Dermis microvascular lymphatic vessel endothelial cell (primary cell): Measurements from ENCODE around the gene RBBP8NL. TPM values are rescaled to one million over a fixed set of nuclear protein-coding genes. Genes with fewer than 3 reads are reported as not detected.
"Not testable (repeated sequence)": the region's sequence is repeated elsewhere in the genome, so short reads cannot be mapped to it uniquely, and the experiment has no call there.

Experiments used
- DNase-seq, 2 donors: peaks; one replicate each; pipeline versions ENCODE4 v3.0.0 to v3.0.0-alpha.2; 2010; ENCODE audit warnings: low read depth in 2 of 2
- total RNA-seq: library from RNA; depleted of rRNA; stranded (reverse); fragments of >200 nt; gene quantifications from 2 replicates; pipeline ENCODE4 v1.2.1, GENCODE V29; 2014

The RBBP8NL gene
- total RNA-seq, 1 donor from 2014 or later, result not detected

DNA sequence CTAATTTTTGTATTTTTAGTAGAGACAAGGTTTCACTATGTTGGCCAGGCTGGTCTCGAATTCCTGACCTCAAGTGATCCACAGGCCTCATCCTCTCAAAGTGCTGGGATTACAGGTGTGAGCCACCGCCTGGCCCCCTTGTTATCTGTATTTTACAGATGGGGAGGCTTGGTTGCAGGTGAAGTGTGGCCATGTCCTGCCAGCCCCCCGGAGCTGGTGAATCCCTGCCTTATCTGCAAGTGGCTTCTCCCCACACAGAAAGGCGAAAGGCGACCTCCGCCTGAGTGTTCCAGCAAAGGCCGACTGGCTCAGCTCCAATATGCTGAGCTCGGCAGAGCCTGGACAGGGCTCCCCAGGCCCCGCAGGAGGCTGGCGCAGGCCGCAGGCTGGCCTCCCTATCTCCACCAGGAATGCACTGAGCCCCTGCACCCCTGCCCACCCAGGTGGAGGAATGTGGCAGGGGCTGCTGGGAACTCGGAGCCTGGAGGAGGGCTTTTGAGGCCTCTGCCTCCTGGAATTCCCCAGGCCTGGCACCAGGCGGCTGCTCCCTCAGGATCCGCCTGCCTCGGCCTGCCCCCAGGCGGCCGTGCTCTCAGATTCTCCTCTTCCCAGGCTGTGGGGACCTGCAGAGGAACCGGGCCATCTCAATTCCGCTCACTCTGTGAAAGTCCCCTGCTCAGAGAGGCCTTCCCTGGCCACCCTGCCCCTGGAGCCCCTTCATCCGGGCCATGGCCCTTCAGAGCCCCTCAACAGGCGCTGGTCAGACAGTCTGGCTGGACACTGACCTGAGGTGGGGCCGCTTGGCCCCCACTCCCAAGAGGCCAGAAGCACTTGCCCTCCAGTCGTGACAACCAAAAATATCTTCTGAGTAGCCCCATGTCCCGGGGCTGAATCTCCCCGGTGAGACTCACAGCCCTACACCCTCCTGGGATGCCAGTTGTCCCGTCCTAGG is 51.0 kb downstream of the RBBP8NL start:
- DNase-seq, result peak in 1 of 2 donors; percentile 50

DNA sequence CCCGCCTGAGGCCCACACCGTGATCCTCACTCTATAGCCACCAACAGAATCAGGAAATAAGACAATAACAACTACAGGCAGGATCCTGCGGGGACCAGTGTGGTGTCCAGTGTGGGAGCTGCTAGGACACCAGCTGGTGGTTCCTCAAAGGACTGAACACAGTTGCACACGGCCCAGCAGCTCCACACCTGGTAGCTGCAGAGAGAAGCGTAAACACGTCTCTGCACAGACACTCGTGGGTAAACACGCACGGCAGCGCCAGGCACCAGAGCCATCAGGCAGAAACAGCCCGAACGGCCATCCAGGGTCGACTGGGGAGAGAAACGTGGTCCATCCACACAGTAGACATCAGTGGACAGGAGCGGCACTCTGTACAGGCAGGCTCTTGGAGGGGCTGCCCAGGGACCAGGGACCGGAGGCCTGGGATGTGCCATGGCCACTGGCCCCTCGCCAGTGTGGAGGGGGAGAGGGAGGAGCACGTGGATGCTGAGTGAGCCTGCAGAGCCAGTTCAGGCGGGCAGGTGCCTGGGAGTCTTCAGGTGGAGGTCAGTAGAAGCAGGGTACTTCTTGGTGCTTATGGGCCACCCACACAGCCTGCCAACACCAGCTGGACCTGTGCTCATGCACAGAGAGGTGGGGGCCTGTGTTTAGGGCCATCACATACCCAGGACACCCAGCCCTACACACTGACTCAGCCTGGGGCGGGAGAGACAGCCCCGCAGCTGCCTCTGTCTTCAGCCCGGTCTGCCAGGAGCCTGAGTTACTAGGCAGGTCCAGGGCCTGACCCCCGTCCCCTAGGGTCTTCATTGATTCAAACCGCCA is 52.8 kb downstream of the RBBP8NL start:
- no peak for DNase-seq

DNA sequence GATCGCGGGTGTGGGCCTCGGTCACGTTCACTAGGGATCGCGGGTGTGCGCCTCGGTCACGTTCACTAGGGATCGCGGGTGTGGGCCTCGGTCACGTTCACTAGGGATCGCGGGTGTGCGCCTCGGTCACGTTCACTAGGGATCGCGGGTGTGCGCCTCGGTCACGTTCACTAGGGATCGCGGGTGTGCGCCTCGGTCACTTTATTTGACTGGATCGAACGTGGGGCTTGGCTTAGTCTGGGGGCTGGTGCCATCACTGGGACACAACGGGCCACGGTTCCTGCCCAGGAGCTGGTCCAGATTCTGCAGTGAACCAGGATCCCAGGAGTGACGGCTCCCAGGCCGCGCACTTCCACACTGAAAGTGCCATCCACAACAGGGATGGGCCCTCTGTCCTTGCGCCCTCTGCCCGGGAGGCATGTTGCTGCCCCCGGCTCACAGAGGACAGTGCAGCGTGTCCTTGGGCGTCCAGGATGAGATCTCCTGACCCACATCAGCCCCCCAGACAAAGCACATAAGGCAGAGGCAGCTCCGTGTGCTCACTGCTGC is 53.6 kb downstream of the RBBP8NL start:
- DNase-seq, result not testable (repeated sequence)

- DNase-seq, result no peak
Measured at GRCh38 chr20:62372042-62372993, 55.0 kb downstream of the RBBP8NL start.

GRCh38 chr20:62371588-62372041 is 55.7 kb downstream of the RBBP8NL start:
- no peak for DNase-seq

DNA sequence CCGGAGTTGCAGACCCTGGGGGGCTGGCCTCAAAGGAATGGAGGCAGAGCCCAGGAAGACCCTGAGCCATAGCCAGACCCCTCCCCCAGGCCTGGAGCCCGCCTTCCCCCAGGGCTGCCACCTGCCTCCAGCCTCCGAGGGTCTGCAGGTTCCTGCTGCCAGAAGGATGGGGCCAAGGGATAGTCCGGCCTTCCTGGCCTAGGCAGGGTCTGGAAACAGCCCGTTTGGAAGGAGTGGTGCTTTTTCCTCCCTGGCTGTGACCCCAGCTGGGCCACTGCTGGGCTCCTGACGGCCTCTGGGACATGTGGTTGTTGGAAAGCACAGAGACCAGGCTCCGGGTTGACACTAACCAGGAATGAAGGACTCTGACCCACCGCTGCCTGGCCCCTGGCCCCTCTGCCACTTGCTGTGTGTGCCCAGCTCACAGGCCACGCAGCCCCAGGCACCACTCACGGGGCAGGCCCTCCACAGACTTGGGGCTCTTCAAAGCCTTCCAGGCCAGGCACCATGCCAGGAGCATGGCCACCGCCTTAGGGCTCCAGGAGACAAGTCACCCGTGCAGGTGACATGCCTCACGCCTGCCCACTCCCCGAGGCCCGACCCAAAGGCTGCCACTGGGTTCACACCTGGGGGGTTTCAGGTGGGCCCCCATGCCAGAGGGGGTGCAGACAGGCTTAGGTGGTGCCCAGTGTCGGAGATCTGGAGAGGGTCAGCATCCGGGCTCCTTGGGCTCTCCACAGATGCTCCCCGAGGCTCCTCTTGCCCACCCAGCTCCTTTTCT is 56.3 kb downstream of the RBBP8NL start:
- no peak for DNase-seq

DNA sequence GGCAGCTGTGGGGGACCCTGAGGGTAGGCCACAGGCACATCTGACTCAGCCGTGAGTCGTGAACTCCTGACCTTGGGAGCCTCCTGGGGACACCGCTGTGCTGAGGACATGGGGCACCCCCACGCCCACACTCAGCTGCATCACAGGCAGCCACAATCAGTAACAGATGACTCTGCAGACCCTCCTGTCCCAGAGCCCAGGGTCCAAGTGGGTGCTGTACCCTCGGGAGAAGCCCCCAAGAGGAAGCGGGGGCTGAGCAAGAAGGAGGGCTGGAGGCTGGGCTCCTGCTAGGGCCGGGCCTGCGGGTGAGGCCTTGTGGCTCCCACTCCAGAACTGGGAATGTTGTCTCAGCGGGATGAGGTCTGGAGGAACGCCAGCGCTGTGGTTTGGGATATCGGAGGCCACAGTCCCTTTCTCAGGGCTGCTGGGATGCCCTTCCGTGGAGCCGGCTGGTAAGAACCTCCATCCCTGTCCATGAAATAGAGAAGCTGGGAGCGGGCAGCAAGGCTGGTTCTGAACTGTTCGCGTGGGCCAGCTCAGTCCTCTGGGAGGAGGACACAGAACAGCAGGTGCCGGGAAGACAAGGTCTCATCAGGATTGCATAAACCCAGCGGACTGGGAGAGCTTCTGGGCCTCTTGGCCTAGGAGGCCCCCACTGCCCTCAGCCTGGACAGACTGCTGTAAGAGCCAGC is 57.1 kb downstream of the RBBP8NL start:
- no peak for DNase-seq

DNA sequence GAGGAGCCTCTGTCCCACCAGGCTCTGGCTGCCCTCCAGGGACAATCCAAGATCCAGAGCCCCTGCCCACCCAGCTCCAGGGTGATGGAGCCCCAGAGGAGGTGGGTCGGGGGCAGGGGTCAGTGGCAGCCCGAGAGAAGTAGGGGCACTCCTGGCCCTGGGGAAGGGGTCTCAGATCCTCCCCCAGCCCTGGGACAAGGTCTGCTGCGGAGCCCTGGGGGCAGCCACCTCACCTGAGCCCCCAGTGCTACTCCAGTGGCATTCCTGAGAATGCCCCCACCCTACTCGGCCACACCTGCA is 57.6 kb downstream of the RBBP8NL start:
- DNase-seq, result no peak

- peak in 1 of 2 donors; percentile 57 for DNase-seq
Measured at GRCh38 chr20:62368976-62369814, 58.1 kb downstream of the RBBP8NL start.

DNA sequence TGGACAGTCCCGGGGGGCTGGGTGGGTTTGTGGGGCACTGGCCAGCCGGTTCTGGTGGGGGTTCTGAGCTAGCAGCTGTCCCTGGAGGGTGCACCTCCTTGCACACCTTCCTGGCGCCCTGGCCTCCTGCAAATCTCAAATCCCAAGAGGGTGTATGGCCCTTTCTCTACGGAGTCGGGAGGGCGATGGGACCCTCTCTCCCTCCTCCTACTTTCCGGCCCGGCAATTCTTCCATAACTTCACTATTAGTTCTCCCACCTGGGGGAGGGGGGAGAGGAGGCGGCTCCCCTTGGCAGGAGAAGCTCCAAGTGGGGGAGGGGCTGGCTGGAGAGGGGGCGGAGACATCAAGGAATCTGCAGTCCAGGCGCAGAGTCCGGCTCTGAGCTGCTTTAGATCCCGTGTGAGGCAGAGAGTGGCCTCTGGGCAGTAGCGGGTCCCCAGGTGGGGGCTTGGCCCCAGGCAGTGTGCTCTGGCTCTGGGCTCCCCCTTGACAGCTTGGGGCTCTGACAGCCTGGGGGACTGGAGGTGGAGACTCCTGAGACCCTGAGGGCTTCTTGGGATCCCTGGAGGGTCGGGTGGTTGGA is 58.9 kb downstream of the RBBP8NL start:
- DNase-seq, result no peak

GRCh38 chr20:62367633-62368391 is 59.5 kb downstream of the RBBP8NL start:
- no peak for DNase-seq

- DNase-seq, result peak in 1 of 2 donors; percentile 46
Measured at GRCh38 chr20:62367136-62367632, 60.2 kb downstream of the RBBP8NL start, which contains the start of gene LAMA5. LAMA5 (minus strand) TSS chr20:62367312; CDS start chr20:62367245, 67 bp downstream.

- DNase-seq, result peak in 1 of 2 donors; percentile 52
Measured at GRCh38 chr20:62366370-62367135, 60.8 kb downstream of the RBBP8NL start.

DNA sequence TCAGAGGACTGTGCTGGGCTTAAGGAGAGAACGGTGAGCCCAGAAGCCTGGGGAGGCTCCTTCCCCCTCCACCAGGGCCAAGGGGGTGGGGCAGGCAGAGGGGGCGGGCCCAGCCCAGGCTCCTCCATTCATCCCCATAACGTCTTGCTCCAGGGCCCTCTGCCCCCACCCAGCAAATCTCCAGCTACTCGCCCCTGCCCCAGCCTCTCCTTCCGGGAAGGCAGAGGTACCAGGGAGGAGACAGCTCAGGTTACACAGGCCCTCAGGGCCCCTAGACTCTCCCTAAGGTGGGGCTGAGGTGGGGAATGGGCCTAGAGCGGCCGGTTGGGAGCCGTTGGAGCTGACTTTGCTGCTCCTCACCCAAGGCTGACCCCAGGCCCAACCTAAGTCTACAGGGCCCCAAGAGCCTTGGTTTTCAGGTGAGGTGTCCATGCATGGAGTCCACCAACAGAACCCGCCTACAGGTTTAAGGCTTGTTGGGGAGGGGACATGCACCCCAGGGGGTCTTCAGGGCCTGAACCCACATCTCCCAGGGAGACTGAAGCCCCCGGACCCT is 61.4 kb downstream of the RBBP8NL start:
- no peak for DNase-seq

- peak in 1 of 2 donors; percentile 47 for DNase-seq
Measured at GRCh38 chr20:62364911-62365736, 62.2 kb downstream of the RBBP8NL start.
